Measurements from ENCODE around the gene ADAMTS10. TPM values are rescaled to one million over a fixed set of nuclear protein-coding genes. Genes with fewer than 3 reads are reported as not detected.

The ADAMTS10 gene
- total and polyA plus RNA-seq, 10 of the 15 experiments (the other 5 are each of a cell fraction or from before 2014, with no cell fraction given) = 0.01 to 2.5 (median 0.42) TPM; not detected in 3

GRCh38 chr19:8580710-8581281, 29.7 kb downstream of the ADAMTS10 start (continued):
- TF ChIP-seq CHD1 (IDR thresholded peaks at IDR 0.05; ENCODE audit: low read depth, low read length) (no peak), NBN (IDR thresholded peaks at IDR 0.05) (0 out of 2 replicates have a peak, but pooled peaks have one; percentile 25), SMARCA5 (IDR thresholded peaks at IDR 0.05) (peak; percentile 92), ZNF274 (IDR thresholded peaks at IDR 0.05; ENCODE audit: insufficient read depth, insufficient read length) (no peak), BHLHE40 (IDR thresholded peaks at IDR 0.05; ENCODE audit: borderline replicate concordance in 1 of 2, low read depth in 2 of 2, low read length in 1 of 2) (peak; percentile 25 to 58; a peak in 2 of 4 replicates), E4F1 (IDR thresholded peaks at IDR 0.05; ENCODE audit: borderline replicate concordance, partially characterized antibody) (no peak), HCFC1 (IDR thresholded peaks at IDR 0.05; ENCODE audit: low read length) (peak; percentile 24; the same call in 1 of the 2 replicates), JUND (IDR thresholded peaks at IDR 0.05; ENCODE audit: low read depth, low read length) (no peak), DPF2 (IDR thresholded peaks at IDR 0.05) (no peak), TCF3 (IDR thresholded peaks at IDR 0.05; ENCODE audit: borderline replicate concordance, insufficient read depth, low read depth, low read length) (peak; percentile 94), ZSCAN29 (IDR thresholded peaks at IDR 0.05) (no peak), ZNF384 (IDR thresholded peaks at IDR 0.05; ENCODE audit: borderline replicate concordance, low read depth, low read length) (peak; percentile 91), BACH1 (IDR thresholded peaks at IDR 0.05; ENCODE audit: borderline replicate concordance) (no peak), TCF12 (IDR thresholded peaks at IDR 0.05; ENCODE audit: low read depth, low read length) (peak; percentile 95), PAX8 (IDR thresholded peaks at IDR 0.05) (no peak), FOXM1 (IDR thresholded peaks at IDR 0.05; ENCODE audit: low read depth, low read length) (peak; percentile 42; the same call in 1 of the 2 replicates)
